Smooth muscle cell (in vitro differentiated cells): ENCODE measurements around the gene NCOA3. TPM values are rescaled to one million over a fixed set of nuclear protein-coding genes. Genes with fewer than 3 reads are reported as not detected.

Experiments used
- DNase-seq: peaks from one replicate; lab custom pipeline; 2025; ENCODE audit not compliant: unreplicated experiment; lab: John Stamatoyannopoulos, UW
- H2AFZ ChIP-seq: fragments of 200-600 bp; sonication (generic); 2 replicates; pipeline ENCODE4 v1.6.0; 2016; ENCODE audit warnings: antibody characterized with exemption, low read depth, mild to moderate bottlenecking
- H3F3A ChIP-seq: fragments of 200-600 bp; sonication (generic); 2 replicates; pipeline ENCODE4 v1.6.0; 2017; ENCODE audit warnings: antibody characterized with exemption, low read depth
- H3K27ac ChIP-seq: fragments of 200-600 bp; sonication (generic); 2 replicates; pipeline ENCODE4 v1.5.1; 2016; ENCODE audit warnings: low read depth, mild to moderate bottlenecking
- H3K27me3 ChIP-seq: fragments of 200-600 bp; sonication (generic); 2 replicates; pipeline ENCODE4 v1.6.1; 2016; ENCODE audit warnings: low read depth, mild to moderate bottlenecking
- H3K36me3 ChIP-seq: fragments of 200-600 bp; sonication (generic); 2 replicates; pipeline ENCODE4 v1.5.1; 2016; ENCODE audit warnings: low read depth
- H3K4me1 ChIP-seq: fragments of 200-600 bp; sonication (generic); 2 replicates; pipeline ENCODE4 v1.5.1; 2016; ENCODE audit warnings: low read depth
- H3K4me2 ChIP-seq: fragments of 200-600 bp; sonication (generic); 2 replicates; pipeline ENCODE4 v1.6.0; 2016; ENCODE audit warnings: mild to moderate bottlenecking
- H3K4me3 ChIP-seq: fragments of 200-600 bp; sonication (generic); 2 replicates; pipeline ENCODE4 v1.5.1; 2016; ENCODE audit warnings: mild to moderate bottlenecking
- H3K79me2 ChIP-seq: fragments of 200-600 bp; sonication (generic); 2 replicates; pipeline ENCODE4 v1.6.0; 2016; ENCODE audit warnings: low read depth, mild to moderate bottlenecking
- H3K9ac ChIP-seq: fragments of 200-600 bp; sonication (generic); 2 replicates; pipeline ENCODE4 v1.6.0; 2016; ENCODE audit warnings: low read depth
- H3K9me3 ChIP-seq: fragments of 200-600 bp; sonication (generic); replicated peaks from 2 replicates; pipeline ENCODE4 v1.5.1; 2016; ENCODE audit warnings: low read depth
- H4K20me1 ChIP-seq: fragments of 200-600 bp; sonication (generic); 2 replicates; pipeline ENCODE4 v1.6.0; 2016; ENCODE audit warnings: low read depth
- CTCF ChIP-seq: fragments of 200-600 bp; sonication (generic); IDR thresholded peaks from 2 replicates; pipeline ENCODE4 v1.5.1; 2017; ENCODE audit warnings: borderline replicate concordance, mild to moderate bottlenecking, antibody characterized with exemption; ENCODE audit not compliant: insufficient read depth, poor library complexity, severe bottlenecking
- whole genome bisulfite sequencing: methylation state at CpG from one replicate; pipeline ENCODE4 v1.1.7; 2016; ENCODE audit warnings: low lambda C conversion rate; 5-methylcytosine and 5-hydroxymethylcytosine counted together
- polyA plus RNA-seq: library from polyadenylated mRNA; unstranded; fragments of >200 nt; fragmentation: Nextera tagmentation; extraction: Ambion mirVana; gene quantifications from 2 replicates; pipeline ENCODE4 v1.2.1, GENCODE V29; 2016
- total RNA-seq: library from RNA; depleted of rRNA; stranded (reverse); fragments of >200 nt; gene quantifications from 2 replicates; pipeline ENCODE4 v1.2.3, GENCODE V29; 2014

The NCOA3 gene
- total and polyA plus RNA-seq, 2 experiments from 2014 or later, result 6.0 to 28.4 TPM

GRCh38 chr20:47600967-47601547, 99.4 kb downstream of the NCOA3 start:
- Histone ChIP-seq H3K9me3 (no peaks in the 10 kb centered on the region), H3K36me3 (no peaks in the 10 kb centered on the region), H3K27ac (no peak overlapping the region)

GRCh38 chr20:47603260-47603659, 101.6 kb downstream of the NCOA3 start:
- Histone ChIP-seq H3K4me3 (no peak overlapping the region), H2AFZ (no peak overlapping the region), H3K9me3 (no peaks in the 10 kb centered on the region), H3F3A (peaks cover 6% of the 10 kb centered on the region), H3K4me1 (peaks cover 10% of the 10 kb centered on the region), H3K79me2 (peaks cover 56% of the 10 kb centered on the region), H3K36me3 (no peaks in the 10 kb centered on the region), H3K4me2 (no peak overlapping the region), H3K27me3 (no peaks in the 10 kb centered on the region), H3K27ac (no peak overlapping the region), H3K9ac (no peak overlapping the region), H4K20me1 (peaks cover 3% of the 10 kb centered on the region)
- WGBS, result 97% methylated on average over 9 of the region's 9 CpGs
- no peak for TF ChIP-seq CTCF
- DNase-seq, result no peak

More at GRCh38 chr20:47600967-47601547, 99.4 kb downstream of the NCOA3 start:
- no peak for DNase-seq
- Histone ChIP-seq H3K4me3 (no peak overlapping the region), H3K27me3 (no peaks in the 10 kb centered on the region), H2AFZ (no peak overlapping the region), H3K9ac (no peak overlapping the region), H3F3A (no peaks in the 10 kb centered on the region), H4K20me1 (peaks cover 3% of the 10 kb centered on the region), H3K79me2 (peaks cover 61% of the 10 kb centered on the region), H3K4me2 (no peak overlapping the region), H3K4me1 (peaks cover 3% of the 10 kb centered on the region)
- no peak for TF ChIP-seq CTCF
- whole genome bisulfite sequencing, result 95% methylated on average over 9 of the region's 9 CpGs

DNA sequence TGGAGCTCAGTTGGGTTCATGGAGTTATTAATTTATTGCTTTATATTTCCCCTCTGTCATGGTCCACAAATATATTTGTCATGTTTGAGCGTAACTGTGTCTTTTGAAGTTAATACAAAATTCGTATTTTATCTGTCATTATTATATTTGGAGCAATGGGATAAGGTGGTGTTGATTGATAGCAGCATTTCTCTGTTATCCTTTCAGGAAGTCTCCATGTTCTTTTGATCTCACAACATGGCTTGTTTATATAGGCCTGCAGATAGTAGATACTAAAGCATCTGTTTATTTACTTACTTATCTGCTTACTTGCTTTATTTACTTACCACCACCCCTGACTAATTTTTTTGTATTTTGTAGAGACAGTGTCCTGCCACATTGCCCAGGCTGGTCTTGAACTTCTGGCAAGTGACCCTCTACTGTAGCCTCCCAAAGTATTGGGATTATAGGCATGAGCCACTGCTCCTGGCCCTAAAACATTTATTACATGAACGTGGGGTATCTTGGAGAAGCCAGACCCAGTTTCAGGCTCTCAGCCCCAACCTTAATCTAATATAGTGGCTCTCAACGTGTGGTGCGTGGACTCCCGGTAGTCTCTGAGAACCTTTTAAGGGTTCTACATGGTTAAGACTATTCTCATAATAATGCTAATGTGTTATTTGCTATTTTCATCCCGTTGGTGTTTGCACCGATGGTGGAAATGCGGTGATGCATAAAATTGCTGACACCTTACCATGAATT, 104.2 kb downstream of the NCOA3 start:
- Histone ChIP-seq H3K4me2 (no peak overlapping the region), H3K36me3 (no peaks in the 10 kb centered on the region), H4K20me1 (peaks cover 3% of the 10 kb centered on the region), H3K27ac (no peak overlapping the region), H2AFZ (no peak overlapping the region), H3K79me2 (peaks cover 48% of the 10 kb centered on the region), H3K27me3 (no peaks in the 10 kb centered on the region), H3K9me3 (no peaks in the 10 kb centered on the region), H3F3A (peaks cover 6% of the 10 kb centered on the region), H3K9ac (no peak overlapping the region), H3K4me3 (no peak overlapping the region), H3K4me1 (peaks cover 11% of the 10 kb centered on the region)
- no peak for TF ChIP-seq CTCF
- DNase-seq, result no peak
- 85% methylated on average over 9 of the region's 9 CpGs for WGBS
